GM18951 (cell line): ENCODE results near the gene EPB41L3.

Source experiments
- POLR2A ChIP-seq: IDR thresholded peaks from 4 replicates; pipeline ENCODE4 v1.6.1; 2011; ENCODE audit warnings: mild to moderate bottlenecking; ENCODE audit not compliant: insufficient read length, insufficient read depth; ENCODE audit errors: extremely low read depth
- in situ Hi-C: fragments of 300-500 bp; cut with MboI; formaldehyde crosslinking; loops from one replicate; pipeline ENCODE4 v1.12.0; 2022; ENCODE audit warnings: low sequenced_read_pairs, mixed read lengths, inconsistent platforms; ENCODE audit not compliant: unreplicated experiment

The EPB41L3 gene

GRCh38 chr18:5420906-5421305, 122.9 kb downstream of the EPB41L3 start:
- no peak for TF ChIP-seq POLR2A
- in situ Hi-C loops: no loop called here

GRCh38 chr18:5419601-5420000, 124.2 kb downstream of the EPB41L3 start:
- no peak for TF ChIP-seq POLR2A
- in situ Hi-C loops: no loop called here

- in situ Hi-C loops: no loop called here
- TF ChIP-seq POLR2A: no peak
These were observed 124.8 kb downstream of the EPB41L3 start for GRCh38 chr18:5419030-5419429.

- in situ Hi-C loops: no loop called here
- no peak for TF ChIP-seq POLR2A
These were observed 126.5 kb downstream of the EPB41L3 start for GRCh38 chr18:5417342-5417741.

- in situ Hi-C loops: no loop called here
- TF ChIP-seq POLR2A: no peak
These were observed 127.7 kb downstream of the EPB41L3 start for GRCh38 chr18:5416112-5416511.

GRCh38 chr18:5415665-5416064, 128.1 kb downstream of the EPB41L3 start:
- in situ Hi-C loops: no loop called here

GRCh38 chr18:5415031-5415430, 128.8 kb downstream of the EPB41L3 start:
- in situ Hi-C loops: no loop called here
- TF ChIP-seq POLR2A: no peak

More at GRCh38 chr18:5415665-5416064, 128.1 kb downstream of the EPB41L3 start:
- TF ChIP-seq POLR2A: no peak

- TF ChIP-seq POLR2A: no peak
- in situ Hi-C loops: no loop called here
These were observed 129.3 kb downstream of the EPB41L3 start for GRCh38 chr18:5414546-5414945.

- in situ Hi-C loops: no loop called here
- no peak for TF ChIP-seq POLR2A
These were observed 130.3 kb downstream of the EPB41L3 start for GRCh38 chr18:5413447-5413846.

- TF ChIP-seq POLR2A: no peak
- in situ Hi-C loops: no loop called here
These were observed 133.2 kb downstream of the EPB41L3 start for GRCh38 chr18:5410582-5410981.

GRCh38 chr18:5398269-5398668, 145.5 kb downstream of the EPB41L3 start:
- no peak for TF ChIP-seq POLR2A
- in situ Hi-C loops: no loop called here

- TF ChIP-seq POLR2A: no peak
- in situ Hi-C loops: no loop called here
These were observed 146.7 kb downstream of the EPB41L3 start for GRCh38 chr18:5397102-5397501.

- TF ChIP-seq POLR2A: no peak
- in situ Hi-C loops: no loop called here
These were observed 147.8 kb downstream of the EPB41L3 start for GRCh38 chr18:5395860-5396448.

- TF ChIP-seq POLR2A: no peak
- in situ Hi-C loops: no loop called here
These were observed 150.0 kb downstream of the EPB41L3 start for GRCh38 chr18:5393779-5394178.

GRCh38 chr18:5391409-5391808, 152.4 kb downstream of the EPB41L3 start:
- in situ Hi-C loops: no loop called here

More at GRCh38 chr18:5391409-5391808, 152.4 kb downstream of the EPB41L3 start:
- no peak for TF ChIP-seq POLR2A
